Measurements from ENCODE around the gene CCDC91. TPM values are rescaled to one million over a fixed set of nuclear protein-coding genes. Genes with fewer than 3 reads are reported as not detected.

Gene CCDC91
- total RNA-seq, 1 donor from 2014 or later: 12.3 TPM

DNA sequence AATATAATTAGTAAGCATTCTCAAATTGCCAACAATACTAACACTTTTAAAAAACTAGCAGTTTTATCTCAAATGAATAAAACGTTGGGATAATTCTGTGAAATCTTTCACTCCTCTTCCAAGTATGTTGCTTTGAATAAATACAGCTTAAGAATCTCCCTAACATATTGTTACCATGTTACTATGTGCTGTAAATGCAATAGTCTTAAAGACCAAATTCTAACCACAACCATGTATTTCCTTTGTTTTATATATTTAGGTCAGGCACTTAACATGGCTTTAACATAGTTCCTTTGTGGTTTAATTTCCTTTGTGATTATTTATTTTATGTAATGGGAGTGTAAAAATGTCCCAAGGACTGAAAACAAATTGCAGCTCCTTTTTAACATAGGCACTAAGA lies 33.9 kb upstream of the CCDC91 start:
- DNase-seq (ENCODE audit: low spot score): no peak
- Mint-ChIP-seq H3K27ac (ENCODE audit: unreplicated experiment) (no peak overlapping the region), H3K4me1 (ENCODE audit: unreplicated experiment) (no peaks in the 10 kb centered on the region), H3K9me3 (ENCODE audit: unreplicated experiment) (no peaks in the 10 kb centered on the region), H3K4me3 (ENCODE audit: unreplicated experiment) (no peak overlapping the region), H3K27me3 (ENCODE audit: unreplicated experiment) (peaks cover 2% of the 10 kb centered on the region), H3K36me3 (ENCODE audit: low read depth, unreplicated experiment) (no peaks in the 10 kb centered on the region)
- TF ChIP-seq CTCF (IDR thresholded peaks at IDR 0.05; ENCODE audit: unreplicated experiment): no peak

DNA sequence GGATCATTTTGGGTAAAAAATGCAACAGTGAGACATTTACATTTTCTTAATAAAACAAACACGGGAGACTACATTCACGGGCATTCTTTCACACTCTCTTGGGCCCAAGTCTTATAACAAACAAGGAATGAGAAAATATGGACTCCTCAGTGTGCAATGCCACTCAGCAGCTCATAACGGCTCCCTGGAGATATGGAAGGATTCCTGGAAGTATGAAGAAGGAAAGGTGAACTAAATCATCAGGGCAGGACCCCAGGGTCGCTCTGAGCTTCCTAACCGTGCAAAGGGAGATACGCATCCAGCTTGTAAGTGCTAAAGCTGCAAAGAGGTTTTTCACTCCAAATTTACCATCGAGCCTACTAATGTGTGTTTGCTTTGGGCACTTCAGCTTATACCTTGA lies 33.5 kb upstream of the CCDC91 start:
- H3K4me3 Mint-ChIP-seq (ENCODE audit: unreplicated experiment): no peak overlapping the region
- no peaks in the 10 kb centered on the region for H3K9me3 Mint-ChIP-seq (ENCODE audit: unreplicated experiment)
- no peaks in the 10 kb centered on the region for H3K36me3 Mint-ChIP-seq (ENCODE audit: low read depth, unreplicated experiment)
- no peak overlapping the region for H3K27ac Mint-ChIP-seq (ENCODE audit: unreplicated experiment)
- peaks cover 2% of the 10 kb centered on the region for H3K27me3 Mint-ChIP-seq (ENCODE audit: unreplicated experiment)
- no peaks in the 10 kb centered on the region for H3K4me1 Mint-ChIP-seq (ENCODE audit: unreplicated experiment)
- no peak for TF ChIP-seq CTCF (IDR thresholded peaks at IDR 0.05; ENCODE audit: unreplicated experiment)
- DNase-seq (ENCODE audit: low spot score): no peak

DNA sequence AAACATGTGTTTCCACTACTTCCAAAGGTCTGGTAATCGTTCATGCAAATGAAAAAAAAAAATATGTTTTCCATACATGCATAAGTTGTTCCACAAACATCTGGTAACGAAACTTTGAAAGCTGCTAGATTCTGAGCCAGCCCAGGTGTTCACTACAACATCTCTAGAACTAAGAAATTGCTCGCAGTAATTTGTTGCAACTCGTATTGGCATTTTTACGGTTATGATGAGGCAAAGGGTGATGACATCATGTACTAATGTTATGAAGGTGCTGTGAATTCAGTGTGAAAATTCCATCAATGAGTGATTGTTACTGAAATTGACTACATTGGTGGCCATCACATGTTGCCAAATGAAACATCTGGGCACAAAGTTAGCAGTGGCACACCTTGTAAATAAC lies 31.9 kb upstream of the CCDC91 start:
- H3K36me3 Mint-ChIP-seq (ENCODE audit: low read depth, unreplicated experiment): no peaks in the 10 kb centered on the region
- no peak for DNase-seq (ENCODE audit: low spot score)
- TF ChIP-seq CTCF (IDR thresholded peaks at IDR 0.05; ENCODE audit: unreplicated experiment): no peak
- no peak overlapping the region for H3K4me3 Mint-ChIP-seq (ENCODE audit: unreplicated experiment)
- H3K27me3 Mint-ChIP-seq (ENCODE audit: unreplicated experiment): peaks cover 2% of the 10 kb centered on the region
- H3K9me3 Mint-ChIP-seq (ENCODE audit: unreplicated experiment): no peaks in the 10 kb centered on the region
- no peak overlapping the region for H3K27ac Mint-ChIP-seq (ENCODE audit: unreplicated experiment)
- no peaks in the 10 kb centered on the region for H3K4me1 Mint-ChIP-seq (ENCODE audit: unreplicated experiment)

GRCh38 chr12:28159688-28160087 lies 30.6 kb upstream of the CCDC91 start:
- H3K36me3 Mint-ChIP-seq (ENCODE audit: low read depth, unreplicated experiment): no peaks in the 10 kb centered on the region
- no peak for TF ChIP-seq CTCF (IDR thresholded peaks at IDR 0.05; ENCODE audit: unreplicated experiment)
- H3K4me3 Mint-ChIP-seq (ENCODE audit: unreplicated experiment): no peak overlapping the region
- H3K27ac Mint-ChIP-seq (ENCODE audit: unreplicated experiment): no peak overlapping the region
- H3K27me3 Mint-ChIP-seq (ENCODE audit: unreplicated experiment): peaks cover 2% of the 10 kb centered on the region
- no peak for DNase-seq (ENCODE audit: low spot score)
- no peaks in the 10 kb centered on the region for H3K4me1 Mint-ChIP-seq (ENCODE audit: unreplicated experiment)
- H3K9me3 Mint-ChIP-seq (ENCODE audit: unreplicated experiment): no peaks in the 10 kb centered on the region

GRCh38 chr12:28161697-28162096 lies 28.6 kb upstream of the CCDC91 start:
- no peaks in the 10 kb centered on the region for H3K9me3 Mint-ChIP-seq (ENCODE audit: unreplicated experiment)
- no peak for TF ChIP-seq CTCF (IDR thresholded peaks at IDR 0.05; ENCODE audit: unreplicated experiment)
- DNase-seq (ENCODE audit: low spot score): no peak
- H3K4me1 Mint-ChIP-seq (ENCODE audit: unreplicated experiment): no peaks in the 10 kb centered on the region
- no peaks in the 10 kb centered on the region for H3K36me3 Mint-ChIP-seq (ENCODE audit: low read depth, unreplicated experiment)
- no peaks in the 10 kb centered on the region for H3K27me3 Mint-ChIP-seq (ENCODE audit: unreplicated experiment)
- H3K4me3 Mint-ChIP-seq (ENCODE audit: unreplicated experiment): no peak overlapping the region
- no peak overlapping the region for H3K27ac Mint-ChIP-seq (ENCODE audit: unreplicated experiment)

All from endothelial cell (in vitro differentiated cells).